Fibroblast of skin of right biceps (primary cell): Measurements from ENCODE around the gene TAS2R42.

Experiments used
- DNase-seq: peaks from one replicate; pipeline ENCODE4 v3.0.0-alpha.2; 2013

The TAS2R42 gene

GRCh38 chr12:11186837-11187236 lies at the start of gene TAS2R42:
Gene TAS2R42, minus strand, starts transcription at chr12:11186937. Its CDS starts 0 bp downstream, at chr12:11186937.
- DNase-seq = no peak

GRCh38 chr12:11233532-11233931 lies 46.8 kb upstream of the TAS2R42 start:
- no peak for DNase-seq

- DNase-seq = peak; percentile 18
Observed at GRCh38 chr12:11228296-11228879, 41.7 kb upstream of the TAS2R42 start.

GRCh38 chr12:11227373-11227772 lies 40.6 kb upstream of the TAS2R42 start:
- DNase-seq = no peak

GRCh38 chr12:11209113-11209512 lies 22.4 kb upstream of the TAS2R42 start:
- no peak for DNase-seq

GRCh38 chr12:11204173-11204572 lies 17.4 kb upstream of the TAS2R42 start:
- DNase-seq = no peak

- no peak for DNase-seq
Observed at GRCh38 chr12:11202811-11203210, 16.1 kb upstream of the TAS2R42 start.

GRCh38 chr12:11183011-11183410 lies 3.7 kb downstream of the TAS2R42 start:
- DNase-seq = no peak

GRCh38 chr12:11182529-11182928 lies 4.2 kb downstream of the TAS2R42 start:
- no peak for DNase-seq

GRCh38 chr12:11178250-11178649 lies 8.5 kb downstream of the TAS2R42 start:
- no peak for DNase-seq

- peak; percentile 10 for DNase-seq
Observed at GRCh38 chr12:11174022-11174421, 12.7 kb downstream of the TAS2R42 start.

- peak; percentile 11 for DNase-seq
Observed at GRCh38 chr12:11171969-11172675, 14.6 kb downstream of the TAS2R42 start.

- peak; percentile 96 for DNase-seq
Observed at GRCh38 chr12:11171145-11171968, 15.4 kb downstream of the TAS2R42 start, which contains the start of gene SMIM10L1. Gene SMIM10L1, plus strand, starts transcription at chr12:11171194. Its CDS starts 163 bp downstream, at chr12:11171357.

GRCh38 chr12:11170810-11171144 lies 16.0 kb downstream of the TAS2R42 start:
- no peak for DNase-seq

GRCh38 chr12:11166300-11166699 lies 20.4 kb downstream of the TAS2R42 start:
- DNase-seq = no peak

GRCh38 chr12:11164384-11164783 lies 22.4 kb downstream of the TAS2R42 start:
- no peak for DNase-seq

GRCh38 chr12:11162502-11162901 lies 24.2 kb downstream of the TAS2R42 start:
- DNase-seq = no peak

GRCh38 chr12:11158885-11159444 lies 27.8 kb downstream of the TAS2R42 start:
- DNase-seq = no peak

- no peak for DNase-seq
Observed at GRCh38 chr12:11154400-11154925, 32.3 kb downstream of the TAS2R42 start.

- no peak for DNase-seq
Observed at GRCh38 chr12:11152725-11153124, 34.0 kb downstream of the TAS2R42 start.

- DNase-seq = no peak
Observed at GRCh38 chr12:11150832-11151231, 35.9 kb downstream of the TAS2R42 start.

GRCh38 chr12:11147420-11147819 lies 39.3 kb downstream of the TAS2R42 start:
- DNase-seq = no peak

GRCh38 chr12:11144297-11144696 lies 42.4 kb downstream of the TAS2R42 start:
- DNase-seq = no peak
